T-helper 2 cell treated with Interferon-gamma antibody and Interleukin-4, amounts not matched to agents 100 ng/mL and 5 ng/mL, for 36 hours (primary cell): ENCODE measurements around the gene MAGI2. TPM values are rescaled to one million over a fixed set of nuclear protein-coding genes. Genes with fewer than 3 reads are reported as not detected.

Source experiments
- intact Hi-C: fragments of 100-400 bp; cut with micrococcal nuclease; formaldehyde crosslinking; loops from one replicate; pipeline ENCODE4 v1.15.1; 2023
- total RNA-seq: library from RNA; stranded (reverse); gene quantifications from 2 replicates; pipeline ENCODE4 v1.2.3, GENCODE V29; 2022

Gene MAGI2
- total RNA-seq, 1 donor from 2014 or later = not detected

DNA sequence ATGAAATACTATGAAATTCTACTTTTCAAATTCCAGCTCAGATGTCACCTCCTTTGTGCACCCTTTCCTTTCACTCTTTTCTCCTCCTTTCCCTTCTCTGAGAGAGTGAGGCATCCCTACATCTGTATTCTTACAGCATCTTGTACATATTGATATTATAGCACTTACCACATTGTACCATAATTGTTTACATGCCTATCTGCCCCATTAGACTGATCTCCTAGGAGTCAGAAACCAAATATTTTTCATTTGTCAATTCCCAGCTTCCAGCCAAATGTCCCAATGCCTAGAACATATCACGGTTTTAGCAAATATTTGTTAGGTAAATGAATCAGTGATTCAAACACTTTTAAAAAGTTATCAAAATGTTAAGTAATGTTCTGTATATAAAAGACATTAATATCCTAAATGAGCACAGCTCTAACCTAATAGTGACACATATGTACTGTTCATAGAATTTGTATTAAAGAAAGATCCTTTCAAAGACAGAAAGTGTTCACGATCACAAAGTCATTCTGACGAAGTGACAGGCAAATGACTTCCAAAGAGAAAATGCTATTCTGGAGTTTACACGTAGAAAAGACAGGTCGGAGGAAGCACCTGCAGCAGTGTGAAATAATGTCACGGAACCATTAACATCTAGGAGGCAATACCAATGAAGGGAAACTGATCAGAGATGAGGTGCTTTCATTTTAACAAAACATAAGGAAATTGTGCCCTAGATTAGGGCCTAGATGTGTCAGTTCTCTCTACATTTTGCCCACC, 774.2 kb downstream of the MAGI2 start:
- intact Hi-C loops = no loop called here

DNA sequence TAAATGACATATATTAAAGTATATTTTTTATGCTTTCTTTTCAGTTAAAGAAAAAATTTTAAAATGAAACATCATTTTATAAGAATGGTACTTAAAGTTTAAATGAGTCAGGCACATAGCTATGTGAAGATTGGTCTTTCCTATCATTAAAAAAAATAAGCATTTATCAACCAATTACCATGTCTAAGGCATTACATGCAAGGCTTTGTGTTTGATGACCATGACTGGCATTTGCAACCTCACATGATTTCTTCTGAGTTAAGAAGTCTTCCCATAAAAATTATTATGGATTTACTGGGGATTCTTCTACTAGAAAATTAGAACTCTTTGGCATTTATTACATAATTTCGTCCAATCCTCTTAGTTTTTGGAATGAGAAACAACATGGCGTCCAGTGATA, 776.1 kb downstream of the MAGI2 start:
- intact Hi-C loops = no loop called here

DNA sequence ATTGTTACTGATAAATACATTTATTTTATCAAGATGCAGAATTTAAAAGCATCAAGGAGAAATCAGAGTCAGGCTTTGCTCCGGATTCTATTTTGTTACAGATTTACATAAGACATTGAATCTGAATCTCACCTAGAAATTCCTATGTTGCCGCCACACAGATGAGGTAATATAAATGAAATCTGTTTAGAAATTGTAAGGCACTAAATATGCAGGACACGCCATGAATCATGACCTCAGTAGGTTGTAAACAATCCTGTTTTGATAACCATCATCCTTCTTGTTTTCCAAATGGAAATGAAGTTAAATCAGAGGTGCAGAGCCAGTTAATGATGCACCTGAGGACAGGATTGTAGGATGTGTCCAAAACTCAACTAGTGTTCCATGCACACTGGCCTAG, 778.0 kb downstream of the MAGI2 start:
- intact Hi-C loops = no loop called here

DNA sequence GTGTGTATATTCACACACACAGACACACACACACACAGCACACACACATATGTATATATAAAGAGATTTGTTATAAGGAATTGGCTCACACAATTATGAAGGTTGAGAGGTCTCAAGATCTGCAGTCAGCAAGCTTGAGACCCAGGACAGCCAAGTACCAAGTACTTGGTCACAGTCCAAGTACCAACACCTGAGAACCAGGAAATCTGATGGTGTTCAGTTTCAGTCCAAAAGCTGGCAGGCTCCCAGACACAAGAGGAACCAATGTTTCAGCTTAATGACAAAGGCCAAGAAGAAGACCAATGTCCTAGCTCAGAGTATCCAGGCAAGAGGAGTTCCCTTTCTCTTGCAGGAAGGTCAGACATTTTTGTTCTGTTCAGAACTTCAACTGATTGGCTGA, 780.2 kb downstream of the MAGI2 start:
- intact Hi-C loops = no loop called here

DNA sequence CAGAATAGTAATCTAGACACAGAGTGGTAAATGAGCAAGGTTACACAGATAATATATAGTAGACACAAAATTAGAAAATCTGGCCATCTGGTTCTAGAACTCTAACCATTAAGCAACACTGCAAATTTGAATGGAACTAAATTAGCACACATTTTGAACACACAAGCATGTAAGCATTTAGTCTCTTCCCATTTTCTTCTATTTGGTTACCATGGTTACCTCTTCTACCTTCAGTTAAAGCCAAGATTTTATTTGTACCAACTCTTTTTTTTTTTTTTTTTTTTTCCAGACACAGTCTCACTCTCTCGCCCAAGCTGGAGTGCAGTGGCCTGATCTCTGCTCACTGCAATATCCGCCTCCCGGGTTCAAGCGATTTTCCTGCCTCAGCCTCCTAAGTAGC, 790.5 kb downstream of the MAGI2 start:
- intact Hi-C loops = no loop called here

DNA sequence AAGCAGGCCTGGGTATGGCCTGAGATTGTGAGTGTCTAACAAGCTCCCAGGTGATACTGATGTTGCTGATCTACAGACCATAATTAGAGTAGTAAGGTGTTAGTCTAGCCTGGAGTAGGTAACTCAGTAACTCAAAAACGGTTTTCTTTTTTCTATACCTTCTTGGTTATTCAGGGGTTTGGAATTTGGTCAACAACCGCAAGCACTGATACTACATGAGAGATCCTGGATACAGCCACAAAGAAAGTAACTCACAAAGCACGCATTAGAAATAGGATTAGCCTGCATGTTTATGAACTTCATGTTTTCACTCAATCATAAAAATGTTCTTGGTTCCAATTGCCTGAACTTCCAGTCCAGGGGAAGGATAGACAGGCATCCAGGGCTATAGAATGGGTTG, 803.5 kb downstream of the MAGI2 start:
- intact Hi-C loops = no loop called here

DNA sequence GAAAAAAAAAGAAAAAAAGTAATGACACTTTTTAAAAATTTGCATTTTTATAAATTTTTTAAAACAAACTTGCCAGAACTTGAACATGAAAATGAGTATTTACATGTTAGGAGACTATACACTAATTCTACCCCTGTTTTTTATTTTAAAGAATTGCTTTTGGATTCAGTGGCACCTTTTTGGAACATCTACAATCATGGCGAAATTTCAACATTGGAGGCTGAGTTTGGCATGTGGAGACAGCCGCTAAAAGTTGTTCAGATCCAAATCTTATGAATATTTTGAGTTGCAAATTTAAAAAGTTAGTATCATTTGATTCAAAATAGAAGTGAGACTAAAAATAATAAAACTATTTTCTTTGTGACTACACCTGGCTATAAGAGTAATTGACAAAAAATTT, 804.2 kb downstream of the MAGI2 start:
- intact Hi-C loops = no loop called here

DNA sequence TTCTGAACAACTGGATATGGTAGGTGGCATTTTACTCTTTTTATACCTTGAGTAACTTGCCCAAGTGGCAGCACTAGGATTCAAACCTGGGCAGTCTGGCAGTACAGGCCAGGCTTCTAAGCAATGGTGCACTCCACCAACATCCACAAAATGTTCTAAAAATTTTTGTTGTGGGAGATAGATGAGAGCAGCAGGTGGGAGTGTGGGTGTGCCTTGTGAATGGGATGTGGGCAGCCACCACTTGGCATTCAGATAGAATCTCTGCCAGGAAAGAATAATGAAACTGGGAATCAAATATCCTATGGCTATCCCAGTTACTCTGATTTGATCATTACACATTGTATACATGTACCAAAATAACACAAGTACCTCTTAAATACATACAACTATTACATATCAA, 810.7 kb downstream of the MAGI2 start:
- intact Hi-C loops = no loop called here

DNA sequence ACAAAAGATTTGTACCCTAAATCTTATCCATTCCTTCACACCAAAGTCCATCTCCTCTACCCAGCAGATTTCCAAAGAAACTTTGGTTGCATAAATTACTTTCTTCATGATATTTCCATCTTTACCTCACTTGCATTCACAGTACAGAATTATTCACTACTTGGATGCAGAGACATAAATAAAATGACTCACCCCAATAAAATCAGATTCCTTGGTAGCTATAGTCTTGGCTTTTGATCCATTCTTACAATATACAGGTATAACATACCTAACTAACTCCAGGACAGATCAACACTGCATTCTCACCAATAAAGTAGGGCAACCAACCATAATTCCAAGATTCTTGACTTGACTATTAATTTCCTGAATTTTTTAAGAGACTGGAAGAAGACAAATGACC, 815.1 kb downstream of the MAGI2 start:
- intact Hi-C loops = no loop called here

DNA sequence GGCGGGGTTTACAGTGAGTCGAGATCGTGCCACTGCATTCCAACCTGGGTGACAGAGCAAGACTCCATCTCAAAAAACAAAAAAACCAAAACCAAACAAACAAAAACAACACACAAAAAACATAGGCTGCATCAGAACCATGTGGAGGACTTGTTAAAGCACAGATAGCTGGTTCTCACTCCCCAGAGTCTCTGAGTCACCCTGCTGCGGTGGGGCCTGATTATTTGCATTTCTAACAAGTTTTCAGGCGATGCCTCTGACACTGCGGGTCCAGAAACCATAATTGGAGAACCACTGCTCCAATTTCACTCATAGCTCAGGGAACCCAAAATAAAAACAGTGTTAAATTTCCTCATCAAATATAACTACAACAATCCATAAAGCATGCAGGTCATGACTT, 816.7 kb downstream of the MAGI2 start:
- intact Hi-C loops = no loop called here

DNA sequence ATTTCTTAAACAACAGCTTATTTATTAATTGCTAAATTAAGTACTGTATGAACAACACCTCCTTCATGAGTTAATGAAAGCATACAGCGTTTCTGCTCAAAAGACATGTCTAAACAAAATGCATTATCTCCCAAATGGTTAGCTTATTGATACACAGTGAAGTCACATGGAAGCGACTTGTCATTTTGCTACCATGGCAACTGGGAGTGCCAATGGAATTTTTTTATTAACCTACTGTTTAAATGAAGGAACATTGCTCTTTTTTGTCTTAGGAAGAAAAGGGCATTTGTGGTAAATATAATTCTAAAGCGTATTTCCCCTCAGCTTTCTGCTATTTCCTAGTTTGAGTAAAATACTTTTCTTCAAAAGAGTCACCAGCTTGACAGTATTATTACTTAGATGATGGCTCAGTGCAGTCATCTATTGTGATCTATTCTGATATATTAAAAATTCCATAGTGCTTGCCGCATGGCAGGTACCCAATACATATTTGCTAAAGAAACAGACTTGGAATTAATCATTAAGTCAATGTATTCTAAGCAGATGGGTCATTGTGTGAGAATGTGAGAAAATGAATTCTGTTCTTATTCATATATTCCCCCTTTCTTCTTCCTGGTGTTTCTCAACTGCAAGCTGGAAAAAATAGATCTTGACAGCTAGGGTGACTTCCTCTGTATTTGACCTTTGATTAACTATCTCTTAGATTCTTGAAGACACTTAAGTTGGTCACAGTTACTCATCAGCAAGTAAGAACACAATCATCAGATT, 818.3 kb downstream of the MAGI2 start:
- intact Hi-C loops = no loop called here

DNA sequence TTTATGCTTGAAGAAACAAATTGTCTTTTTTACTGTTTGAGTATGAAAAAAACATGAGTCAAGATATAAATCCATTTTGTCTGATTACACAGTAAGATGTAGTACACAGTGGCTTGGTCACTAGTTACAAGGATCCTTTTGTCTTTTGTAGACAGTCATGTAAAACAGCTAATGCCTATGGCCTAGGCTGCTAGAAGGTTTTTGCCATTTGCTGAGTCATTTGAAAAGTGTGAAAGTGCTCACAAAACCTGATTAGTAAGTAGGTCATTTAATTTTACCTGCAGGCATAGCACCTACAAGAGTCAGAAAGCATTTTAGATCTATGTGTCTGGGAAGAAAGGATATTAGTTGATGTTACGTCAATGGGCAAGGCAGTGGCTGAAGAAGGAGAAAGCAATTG, 819.4 kb downstream of the MAGI2 start:
- intact Hi-C loops = no loop called here

DNA sequence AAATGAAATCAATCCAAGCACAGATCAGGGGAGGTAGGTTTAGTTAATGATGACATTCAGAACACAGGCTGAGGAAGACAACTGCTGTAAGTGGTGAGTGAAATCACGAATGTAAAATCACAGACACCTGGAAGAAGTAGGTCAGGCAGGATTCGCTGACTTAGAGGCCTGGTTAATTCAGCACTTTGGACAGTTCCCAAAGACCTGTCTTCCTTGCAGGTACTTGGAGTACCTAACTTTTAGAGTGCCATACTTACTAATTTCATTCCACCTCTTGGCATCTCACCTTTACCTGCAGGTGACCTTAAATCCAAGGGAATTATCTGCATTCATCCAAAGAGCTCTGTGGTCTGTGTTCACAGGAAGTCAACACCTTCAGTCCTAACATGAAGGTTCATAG, 832.5 kb downstream of the MAGI2 start:
- intact Hi-C loops = no loop called here

DNA sequence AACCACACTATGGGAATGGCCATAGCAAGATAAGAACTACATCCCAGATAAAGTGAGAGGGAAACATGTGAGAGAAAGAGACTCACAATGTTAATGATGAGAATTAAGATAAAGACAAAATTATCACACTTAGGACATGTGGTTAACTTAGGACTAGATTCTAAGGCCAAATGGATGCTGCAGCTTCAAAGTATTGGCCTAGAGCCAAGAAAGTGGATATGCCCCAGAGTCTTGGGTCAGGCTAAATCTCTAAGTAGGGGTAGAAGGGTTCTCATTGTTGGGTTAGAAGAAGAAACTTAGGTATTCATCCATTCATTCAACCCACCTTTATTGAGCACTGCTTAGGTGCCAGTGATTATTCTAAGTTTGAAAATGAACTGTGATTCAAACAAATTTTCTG, 836.9 kb downstream of the MAGI2 start:
- intact Hi-C loops = no loop called here

DNA sequence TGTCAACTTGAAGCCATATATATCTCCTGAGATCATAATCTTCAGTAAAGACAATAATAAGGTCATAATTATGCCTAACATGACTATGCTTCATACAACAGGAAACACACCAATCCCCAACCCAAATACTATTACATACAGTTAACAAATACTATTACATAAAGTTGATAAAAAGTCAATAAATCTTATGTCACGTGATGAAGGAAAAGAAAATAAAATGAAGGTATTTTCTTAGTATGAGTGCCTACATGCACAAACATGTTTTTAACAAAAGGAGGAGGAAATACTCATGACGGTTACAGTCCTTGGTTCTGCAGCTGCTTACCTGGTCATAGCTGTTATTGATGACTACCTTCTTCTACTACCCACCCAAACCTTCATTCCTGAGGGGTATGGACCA, 844.2 kb downstream of the MAGI2 start:
- intact Hi-C loops = no loop called here

DNA sequence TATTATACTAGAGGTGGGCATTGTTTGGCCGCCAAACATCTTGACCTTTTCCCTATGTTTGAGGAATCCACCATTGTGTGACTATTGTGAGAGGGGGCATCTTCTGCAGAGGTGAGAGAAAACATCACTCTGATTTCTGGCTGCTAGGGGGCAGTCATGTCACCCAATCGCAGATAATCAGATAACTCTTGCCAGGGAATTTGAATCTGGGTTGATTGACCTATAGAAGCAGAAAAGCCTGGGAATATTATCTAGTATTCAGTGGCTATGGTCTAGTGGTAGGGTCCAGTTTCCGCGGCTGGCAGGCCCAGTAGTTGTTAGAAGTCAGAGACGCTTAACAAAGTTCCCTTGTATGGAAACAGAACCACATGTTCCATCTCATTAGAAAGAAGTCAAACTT, 846.4 kb downstream of the MAGI2 start:
- intact Hi-C loops = no loop called here

DNA sequence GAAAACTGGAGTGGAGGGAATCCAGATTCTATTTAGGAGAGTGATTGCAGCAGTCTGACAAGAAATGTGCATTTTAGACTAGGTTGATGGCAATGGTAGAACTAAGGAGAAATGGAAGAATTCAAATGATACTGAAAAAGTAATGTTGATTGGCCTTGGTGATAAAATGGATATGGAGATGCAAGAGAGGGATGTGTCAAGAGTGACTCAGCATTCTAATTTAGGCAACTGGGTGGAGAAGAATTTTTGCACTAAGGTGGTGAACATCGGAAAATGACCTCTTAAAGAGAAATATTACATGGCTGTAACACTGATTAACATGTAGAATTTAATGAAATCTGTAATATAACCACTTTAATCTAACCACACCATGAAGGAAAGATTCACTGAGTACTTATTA, 848.3 kb downstream of the MAGI2 start:
- intact Hi-C loops = no loop called here

DNA sequence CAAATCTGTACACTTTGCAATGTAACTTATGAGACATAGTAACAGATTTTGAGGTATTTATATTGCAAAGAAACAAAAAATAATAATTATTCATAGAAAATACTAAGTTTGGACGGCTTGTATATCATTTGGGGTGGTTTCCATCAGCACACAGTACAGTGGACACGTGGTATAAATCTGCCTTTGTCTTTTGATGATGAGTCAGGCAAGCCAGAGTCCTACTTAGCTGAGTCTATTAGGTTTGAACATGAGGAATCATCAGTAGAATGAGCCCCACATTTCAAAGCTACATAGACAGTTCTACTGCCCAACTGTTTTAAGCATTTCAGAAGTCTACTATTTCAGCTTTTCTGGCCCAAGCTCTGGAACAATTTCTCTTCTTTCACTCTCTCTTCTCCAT, 851.7 kb downstream of the MAGI2 start:
- intact Hi-C loops = no loop called here

DNA sequence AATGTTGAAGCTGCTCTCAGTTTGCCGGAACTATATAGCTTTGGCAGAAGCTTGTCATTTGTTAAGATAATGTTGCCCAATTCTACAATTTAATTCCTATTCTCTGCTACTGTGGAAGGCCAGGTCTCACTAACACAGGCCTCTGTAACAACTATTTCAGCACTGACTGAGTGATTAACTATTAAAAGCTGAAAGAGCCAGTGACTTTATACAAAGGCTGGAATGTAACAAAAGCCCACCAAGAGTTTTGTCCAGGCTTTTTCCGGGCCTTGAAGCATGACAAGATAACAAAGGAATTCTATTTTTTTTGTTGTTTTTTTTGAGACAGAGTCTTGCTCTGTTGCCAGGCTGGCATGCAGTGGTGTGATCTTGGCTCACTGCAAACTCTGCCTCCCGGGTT, 859.3 kb downstream of the MAGI2 start:
- intact Hi-C loops = no loop called here

DNA sequence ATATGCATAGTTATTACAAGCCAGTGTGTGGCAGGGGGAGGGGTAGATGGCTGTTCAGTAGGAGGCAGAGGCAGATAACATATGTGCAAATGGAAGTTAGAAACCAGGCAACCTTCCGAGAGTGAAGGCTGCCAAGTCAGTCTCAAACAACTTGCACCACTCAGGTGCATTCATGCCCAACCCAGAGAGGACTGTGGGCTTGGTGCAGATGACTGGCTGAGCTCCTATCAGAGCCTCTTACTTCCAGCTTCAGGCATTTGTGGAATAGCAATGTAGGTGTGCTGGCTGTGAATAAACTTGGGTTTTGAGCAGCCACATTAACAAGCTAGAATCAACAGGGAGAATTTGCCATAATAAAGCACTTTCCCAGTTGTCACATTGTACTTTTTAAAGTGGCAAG, 865.1 kb downstream of the MAGI2 start:
- intact Hi-C loops = no loop called here

DNA sequence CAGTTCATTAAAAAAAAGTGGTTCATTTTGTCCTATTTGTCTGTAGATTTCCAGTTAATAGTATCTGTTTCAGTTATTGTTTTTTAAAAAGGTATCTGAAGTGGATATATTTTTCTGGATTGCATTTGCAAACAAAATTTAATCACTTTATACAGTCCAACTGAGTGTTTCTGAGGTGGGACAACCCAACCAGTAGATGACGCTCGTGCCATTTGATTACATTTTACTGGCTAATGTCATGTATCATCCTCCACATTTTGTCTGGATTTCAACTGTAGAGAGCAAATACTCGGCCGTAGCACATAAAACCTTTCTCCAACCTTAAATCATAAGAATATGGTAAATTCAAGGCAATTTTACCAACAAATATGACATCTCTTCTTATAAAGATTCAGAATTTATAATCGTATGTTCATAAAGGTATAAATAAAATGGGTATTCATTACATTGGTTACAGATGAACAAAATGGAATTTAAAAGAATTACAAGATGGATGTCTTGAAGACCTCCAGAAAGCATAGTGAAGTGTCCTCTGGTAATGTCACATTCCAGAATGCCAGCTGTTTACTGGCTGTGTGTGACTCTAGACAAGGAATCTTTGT, 865.9 kb downstream of the MAGI2 start:
- intact Hi-C loops = no loop called here

DNA sequence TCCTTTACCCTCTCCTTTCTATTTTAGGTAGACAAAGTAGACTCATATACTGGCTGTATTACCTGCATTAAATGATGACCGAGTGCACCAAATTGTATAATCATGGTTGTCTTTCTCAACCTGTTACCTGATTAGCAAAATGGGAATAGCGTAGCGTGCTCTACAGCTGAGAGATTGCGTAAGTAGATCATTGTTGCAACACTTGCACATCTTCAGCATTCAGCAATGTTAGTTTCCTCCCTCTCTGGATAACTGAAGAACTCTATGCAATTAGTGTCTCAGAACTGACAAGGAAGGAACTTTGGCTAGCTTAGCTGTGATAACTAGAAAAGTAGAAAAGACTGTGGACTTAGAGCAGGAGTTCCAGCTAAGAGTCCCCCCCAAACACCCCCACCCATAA, 867.5 kb downstream of the MAGI2 start:
- intact Hi-C loops = no loop called here

DNA sequence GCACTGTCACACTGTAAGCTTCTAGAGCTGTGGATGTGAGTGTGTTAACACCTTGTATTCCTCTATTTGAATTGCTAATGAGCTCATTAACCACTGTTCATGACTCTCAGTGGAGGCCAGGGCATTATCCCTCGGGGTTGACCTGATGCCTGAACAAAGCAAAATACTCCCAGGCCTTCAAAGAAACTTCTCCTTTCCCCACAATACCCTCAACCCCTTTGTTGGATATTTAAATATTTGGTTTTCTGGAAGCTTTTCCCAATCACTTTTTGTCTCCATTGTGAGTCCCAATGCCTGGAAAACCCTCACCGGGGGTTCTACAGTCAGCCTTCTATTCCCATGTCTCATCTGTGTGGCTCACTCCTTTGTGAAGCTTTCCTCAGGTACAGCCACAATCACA, 874.8 kb downstream of the MAGI2 start:
- intact Hi-C loops = no loop called here
